HepG2 (cell line): ENCODE measurements around the gene UTS2R. TPM values are rescaled to one million over a fixed set of nuclear protein-coding genes. Genes with fewer than 3 reads are reported as not detected.

Experiments used
- HMG20A ChIP-seq: IDR thresholded peaks from 2 replicates; pipeline ENCODE4 v1.6.1; 2016; ENCODE audit warnings: borderline replicate concordance
- KLF13 ChIP-seq: sonication (generic); formaldehyde crosslinking; IDR thresholded peaks from 2 replicates; pipeline ENCODE4 v1.4.0; 2020; ENCODE audit warnings: mild to moderate bottlenecking, missing genetic modification reagents
- KLF15 ChIP-seq: sonication (generic); formaldehyde crosslinking; IDR thresholded peaks from 2 replicates; pipeline ENCODE4 v1.8.1; 2023; ENCODE audit warnings: borderline replicate concordance, mild to moderate bottlenecking, inconsistent platforms, missing genetic modification reagents, mixed read lengths
- RXRA ChIP-seq: sonication (generic); formaldehyde crosslinking; IDR thresholded peaks from 2 replicates; pipeline ENCODE4 v1.5.1; 2020; ENCODE audit warnings: missing genetic modification reagents
- SIX4 ChIP-seq: sonication (generic); formaldehyde crosslinking; IDR thresholded peaks from 2 replicates; pipeline ENCODE4 v1.4.0; 2020; ENCODE audit warnings: missing genetic modification reagents
- SMAD1 ChIP-seq: sonication (generic); formaldehyde crosslinking; IDR thresholded peaks from 2 replicates; pipeline ENCODE4 v1.4.0; 2020; ENCODE audit warnings: missing genetic modification reagents, low read depth, mild to moderate bottlenecking, borderline replicate concordance
- ZFP62 ChIP-seq: sonication (generic); formaldehyde crosslinking; IDR thresholded peaks from 2 replicates; pipeline ENCODE4 v1.4.0; 2020; ENCODE audit warnings: missing genetic modification reagents
- ZFYVE20 ChIP-seq: sonication (generic); formaldehyde crosslinking; IDR thresholded peaks from 2 replicates; pipeline ENCODE4 v1.8.0; 2023; ENCODE audit warnings: low read depth, mild to moderate bottlenecking, moderate library complexity, missing genetic modification reagents, borderline replicate concordance
- ZNF282 ChIP-seq: fragments of 450-650 bp; IDR thresholded peaks from 2 replicates; pipeline ENCODE4 v1.6.1; 2018; ENCODE audit not compliant: partially characterized antibody
- ZNF30 ChIP-seq: sonication (generic); formaldehyde crosslinking; IDR thresholded peaks from 2 replicates; pipeline ENCODE4 v1.5.0; 2020; ENCODE audit warnings: mild to moderate bottlenecking, missing genetic modification reagents
- ZNF34 ChIP-seq: sonication (generic); formaldehyde crosslinking; IDR thresholded peaks from 2 replicates; pipeline ENCODE4 v1.4.0; 2020; ENCODE audit warnings: mild to moderate bottlenecking, missing genetic modification reagents, borderline replicate concordance
- ZNF562 ChIP-seq: sonication (generic); formaldehyde crosslinking; IDR thresholded peaks from 2 replicates; pipeline ENCODE4 v1.8.0; 2022; ENCODE audit warnings: missing genetic modification reagents, borderline replicate concordance
- ZNF563 ChIP-seq: sonication (generic); formaldehyde crosslinking; IDR thresholded peaks from 2 replicates; pipeline ENCODE4 v1.8.0; 2022; ENCODE audit warnings: mild to moderate bottlenecking, moderate library complexity, missing genetic modification reagents
- ZNF839 ChIP-seq: sonication (generic); formaldehyde crosslinking; IDR thresholded peaks from 2 replicates; pipeline ENCODE4 v1.4.0; 2020; ENCODE audit warnings: missing genetic modification reagents, mild to moderate bottlenecking, borderline replicate concordance
- ZNF883 ChIP-seq: sonication (generic); formaldehyde crosslinking; IDR thresholded peaks from 2 replicates; pipeline ENCODE4 v1.5.1; 2020; ENCODE audit warnings: mild to moderate bottlenecking, missing genetic modification reagents; ENCODE audit errors: not compliant biosample characterization
- polyA plus RNA-seq, 8 experiments: library from polyadenylated mRNA; depleted of rRNA in 3 of 8; stranded (reverse) in 7 of 8; unstranded in 1 of 8; fragments of >200 nt; fragmentation: Illumina TruSeq in 4 of 8; extraction: Trizol in 4 of 8; gene quantifications; 2 replicates each; pipeline versions ENCODE4 v1.2.1 to v1.2.3, GENCODE V29; 2011 to 2016; ENCODE audit warnings: low read depth in 4 of 8, missing spikeins in 1 of 8, mixed read lengths in 1 of 8; ENCODE audit not compliant: insufficient read depth in 1 of 8
- total RNA-seq, 5 experiments: library from RNA; depleted of rRNA; stranded (reverse); fragments of >200 nt; fragmentation: Illumina TruSeq; extraction: Trizol; gene quantifications; 2 replicates each; pipeline ENCODE4 v1.2.3, GENCODE V29; 2016; ENCODE audit warnings: low read depth in 1 of 5
- TF ChIP-seq, protein P1 (sequence below), 2 experiments: sonication (generic) in 1 of 2; formaldehyde crosslinking in 1 of 2; IDR thresholded peaks; 2 replicates each; pipeline versions ENCODE4 v1.5.1 to v1.6.1; 2011 to 2020; ENCODE audit warnings: borderline replicate concordance in 1 of 2, low read depth in 1 of 2, low read length in 1 of 2, mild to moderate bottlenecking in 1 of 2, missing genetic modification reagents in 1 of 2, moderate library complexity in 1 of 2
- TF ChIP-seq, protein P2 (sequence below): sonication (generic); formaldehyde crosslinking; IDR thresholded peaks from 2 replicates; pipeline ENCODE4 v1.9.0; 2021; ENCODE audit warnings: missing genetic modification reagents, mild to moderate bottlenecking, borderline replicate concordance
- TF ChIP-seq, protein P3 (sequence below): IDR thresholded peaks from 2 replicates; pipeline ENCODE4 v1.6.1; 2016; ENCODE audit warnings: mild to moderate bottlenecking
- TF ChIP-seq, protein P4 (sequence below): sonication (generic); formaldehyde crosslinking; IDR thresholded peaks from 2 replicates; pipeline ENCODE4 v1.4.0; 2020; ENCODE audit warnings: low read depth, mild to moderate bottlenecking, missing genetic modification reagents
- TF ChIP-seq, protein P5 (sequence below): sonication (generic); formaldehyde crosslinking; IDR thresholded peaks from 2 replicates; pipeline ENCODE4 v1.5.1; 2020; ENCODE audit warnings: missing genetic modification reagents, mild to moderate bottlenecking, borderline replicate concordance

UTS2R gene
- total and polyA plus RNA-seq, 2 of the 13 experiments (the other 11 are each of a cell fraction or from before 2014, with no cell fraction given), result 0.13 to 0.15 TPM

DNA sequence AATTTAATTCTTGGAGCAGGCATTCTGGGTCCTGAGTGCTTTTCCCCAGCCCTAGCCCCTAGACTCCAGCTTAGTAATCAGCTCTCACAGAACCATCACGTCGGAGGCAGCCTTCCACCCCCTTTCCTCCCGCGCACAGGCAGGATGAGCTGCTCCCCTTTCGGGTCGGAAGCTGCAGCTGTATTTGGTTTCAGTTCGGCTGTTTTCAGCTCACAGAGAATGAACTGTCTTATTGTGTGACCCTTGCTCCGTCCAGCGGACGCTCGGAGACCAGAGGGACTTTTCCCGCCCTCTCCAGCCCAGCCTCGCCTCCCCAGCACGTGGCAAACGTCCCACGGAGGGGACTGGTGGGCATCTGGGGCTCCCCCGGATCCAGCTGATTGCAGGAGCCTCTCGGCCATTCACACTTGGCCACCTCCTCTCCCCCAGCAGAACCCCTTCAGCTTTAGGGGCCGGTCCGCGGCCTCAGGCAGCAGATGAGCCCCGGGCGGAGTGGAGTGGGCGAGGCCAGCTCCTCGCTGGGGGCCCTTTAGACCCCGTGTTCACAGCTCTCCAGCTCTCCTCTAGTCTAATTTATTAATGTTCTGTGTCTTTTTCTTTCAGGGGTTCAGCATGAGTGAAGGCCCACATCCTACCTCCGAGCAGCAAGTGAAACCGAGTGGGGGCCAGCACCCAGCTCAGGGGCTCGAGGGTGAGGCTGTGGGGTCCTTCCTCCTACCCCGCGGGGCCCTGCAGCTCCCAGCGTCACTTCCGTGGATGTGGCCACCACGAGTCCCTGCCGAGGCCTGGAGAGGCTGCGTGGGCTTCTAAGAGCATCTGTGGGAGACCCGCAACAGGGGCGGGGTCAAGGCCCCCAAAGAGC is 863 bp upstream of the UTS2R start (continued):
- TF ChIP-seq, protein P1, sequence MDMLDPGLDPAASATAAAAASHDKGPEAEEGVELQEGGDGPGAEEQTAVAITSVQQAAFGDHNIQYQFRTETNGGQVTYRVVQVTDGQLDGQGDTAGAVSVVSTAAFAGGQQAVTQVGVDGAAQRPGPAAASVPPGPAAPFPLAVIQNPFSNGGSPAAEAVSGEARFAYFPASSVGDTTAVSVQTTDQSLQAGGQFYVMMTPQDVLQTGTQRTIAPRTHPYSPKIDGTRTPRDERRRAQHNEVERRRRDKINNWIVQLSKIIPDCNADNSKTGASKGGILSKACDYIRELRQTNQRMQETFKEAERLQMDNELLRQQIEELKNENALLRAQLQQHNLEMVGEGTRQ (IDR thresholded peaks at IDR 0.05; ENCODE audit: low read depth, low read length), result no peak
- TF ChIP-seq, protein P1 (CRISPR knock-in tag; IDR thresholded peaks at IDR 0.05; ENCODE audit: borderline replicate concordance), result peak; percentile 38; the same call in 1 of the 2 replicates
- TF ChIP-seq HMG20A, result 0 out of 2 replicates have a peak, but pooled peaks have one; percentile 39
- no peak for TF ChIP-seq KLF13
- peak; percentile 87 for TF ChIP-seq ZNF563 (CRISPR knock-in tag)
- no peak for TF ChIP-seq ZNF282
- peak; percentile 92 for TF ChIP-seq ZNF883 (CRISPR knock-in tag)
- TF ChIP-seq, protein P2, sequence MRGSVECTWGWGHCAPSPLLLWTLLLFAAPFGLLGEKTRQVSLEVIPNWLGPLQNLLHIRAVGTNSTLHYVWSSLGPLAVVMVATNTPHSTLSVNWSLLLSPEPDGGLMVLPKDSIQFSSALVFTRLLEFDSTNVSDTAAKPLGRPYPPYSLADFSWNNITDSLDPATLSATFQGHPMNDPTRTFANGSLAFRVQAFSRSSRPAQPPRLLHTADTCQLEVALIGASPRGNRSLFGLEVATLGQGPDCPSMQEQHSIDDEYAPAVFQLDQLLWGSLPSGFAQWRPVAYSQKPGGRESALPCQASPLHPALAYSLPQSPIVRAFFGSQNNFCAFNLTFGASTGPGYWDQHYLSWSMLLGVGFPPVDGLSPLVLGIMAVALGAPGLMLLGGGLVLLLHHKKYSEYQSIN (CRISPR knock-in tag), result no peak
- TF ChIP-seq ZNF34 (CRISPR knock-in tag), result no peak
- no peak for TF ChIP-seq ZFP62
- 0 out of 2 replicates have a peak, but pooled peaks have one; percentile 41 for TF ChIP-seq ZNF839 (CRISPR knock-in tag)
- peak; percentile 95 for TF ChIP-seq KLF15 (CRISPR knock-in tag)
- peak; percentile 71 for TF ChIP-seq RXRA (CRISPR knock-in tag)
- TF ChIP-seq, protein P3, sequence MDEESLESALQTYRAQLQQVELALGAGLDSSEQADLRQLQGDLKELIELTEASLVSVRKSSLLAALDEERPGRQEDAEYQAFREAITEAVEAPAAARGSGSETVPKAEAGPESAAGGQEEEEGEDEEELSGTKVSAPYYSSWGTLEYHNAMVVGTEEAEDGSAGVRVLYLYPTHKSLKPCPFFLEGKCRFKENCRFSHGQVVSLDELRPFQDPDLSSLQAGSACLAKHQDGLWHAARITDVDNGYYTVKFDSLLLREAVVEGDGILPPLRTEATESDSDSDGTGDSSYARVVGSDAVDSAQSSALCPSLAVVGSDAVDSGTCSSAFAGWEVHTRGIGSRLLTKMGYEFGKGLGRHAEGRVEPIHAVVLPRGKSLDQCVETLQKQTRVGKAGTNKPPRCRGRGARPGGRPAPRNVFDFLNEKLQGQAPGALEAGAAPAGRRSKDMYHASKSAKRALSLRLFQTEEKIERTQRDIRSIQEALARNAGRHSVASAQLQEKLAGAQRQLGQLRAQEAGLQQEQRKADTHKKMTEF (CRISPR knock-in tag), result peak; percentile 81
- no peak for TF ChIP-seq SIX4
- TF ChIP-seq ZNF562 (CRISPR knock-in tag), result no peak
- no peak for TF ChIP-seq ZFYVE20 (CRISPR knock-in tag)
- 0 out of 2 replicates have a peak, but pooled peaks have one; percentile 49 for TF ChIP-seq SMAD1 (CRISPR knock-in tag)
- TF ChIP-seq, protein P4, sequence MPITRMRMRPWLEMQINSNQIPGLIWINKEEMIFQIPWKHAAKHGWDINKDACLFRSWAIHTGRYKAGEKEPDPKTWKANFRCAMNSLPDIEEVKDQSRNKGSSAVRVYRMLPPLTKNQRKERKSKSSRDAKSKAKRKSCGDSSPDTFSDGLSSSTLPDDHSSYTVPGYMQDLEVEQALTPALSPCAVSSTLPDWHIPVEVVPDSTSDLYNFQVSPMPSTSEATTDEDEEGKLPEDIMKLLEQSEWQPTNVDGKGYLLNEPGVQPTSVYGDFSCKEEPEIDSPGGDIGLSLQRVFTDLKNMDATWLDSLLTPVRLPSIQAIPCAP (CRISPR knock-in tag), result peak; percentile 87; the same call in 1 of the 2 replicates
- peak; percentile 36; the same call in 1 of the 2 replicates for TF ChIP-seq ZNF30 (CRISPR knock-in tag)
- TF ChIP-seq, protein P5, sequence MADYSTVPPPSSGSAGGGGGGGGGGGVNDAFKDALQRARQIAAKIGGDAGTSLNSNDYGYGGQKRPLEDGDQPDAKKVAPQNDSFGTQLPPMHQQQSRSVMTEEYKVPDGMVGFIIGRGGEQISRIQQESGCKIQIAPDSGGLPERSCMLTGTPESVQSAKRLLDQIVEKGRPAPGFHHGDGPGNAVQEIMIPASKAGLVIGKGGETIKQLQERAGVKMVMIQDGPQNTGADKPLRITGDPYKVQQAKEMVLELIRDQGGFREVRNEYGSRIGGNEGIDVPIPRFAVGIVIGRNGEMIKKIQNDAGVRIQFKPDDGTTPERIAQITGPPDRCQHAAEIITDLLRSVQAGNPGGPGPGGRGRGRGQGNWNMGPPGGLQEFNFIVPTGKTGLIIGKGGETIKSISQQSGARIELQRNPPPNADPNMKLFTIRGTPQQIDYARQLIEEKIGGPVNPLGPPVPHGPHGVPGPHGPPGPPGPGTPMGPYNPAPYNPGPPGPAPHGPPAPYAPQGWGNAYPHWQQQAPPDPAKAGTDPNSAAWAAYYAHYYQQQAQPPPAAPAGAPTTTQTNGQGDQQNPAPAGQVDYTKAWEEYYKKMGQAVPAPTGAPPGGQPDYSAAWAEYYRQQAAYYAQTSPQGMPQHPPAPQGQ (CRISPR knock-in tag), result no peak
